ENCODE measurements around the gene TNFRSF13B.
A peak's percentile ranks its signal among the peaks of the same experiment; 100 is the strongest.
"Not testable (repeated sequence)": the region's sequence is repeated elsewhere in the genome, so short reads cannot be mapped to it uniquely, and the experiment has no call there.

The TNFRSF13B gene

GRCh38 chr17:16923097-16923903 is 48.6 kb downstream of the TNFRSF13B start:
- H3K79me2 ChIP-seq (ENCODE audit: insufficient read depth, low read length), result no peaks in the 10 kb centered on the region
- no peak overlapping the region for H3K4me3 ChIP-seq (ENCODE audit: low read depth, low read length, poor library complexity, severe bottlenecking)
- H2AFZ ChIP-seq (ENCODE audit: low read length), result no peak overlapping the region
- no peak overlapping the region for H3K27ac ChIP-seq (ENCODE audit: low read depth, low read length, poor library complexity, severe bottlenecking)
- no peaks in the 10 kb centered on the region for H3K9me2 ChIP-seq (ENCODE audit: low read depth, low read length)
- no peaks in the 10 kb centered on the region for H3K36me3 ChIP-seq (ENCODE audit: insufficient read depth, low read length)
- no peak overlapping the region for H3K4me2 ChIP-seq (ENCODE audit: low read length)
- H3K9ac ChIP-seq (ENCODE audit: low read length), result no peak overlapping the region
- no peaks in the 10 kb centered on the region for H3K9me3 ChIP-seq (ENCODE audit: low read length)
- no peaks in the 10 kb centered on the region; the same call in 1 of the 2 replicates for H3K27me3 ChIP-seq (ENCODE audit: insufficient read depth, low read length)
- H3K4me1 ChIP-seq (ENCODE audit: insufficient read depth, low read length, severe bottlenecking), result no peaks in the 10 kb centered on the region
- no peaks in the 10 kb centered on the region for H4K20me1 ChIP-seq (ENCODE audit: insufficient read depth, low read length)
- no peaks in the 10 kb centered on the region for H3F3A ChIP-seq (ENCODE audit: insufficient read depth, low read length)
- TF ChIP-seq EZH2 (IDR thresholded peaks at IDR 0.05; ENCODE audit: borderline replicate concordance, low read length), result no peak
- no peak for TF ChIP-seq CTCF (IDR thresholded peaks at IDR 0.05; ENCODE audit: low read length)

DNA sequence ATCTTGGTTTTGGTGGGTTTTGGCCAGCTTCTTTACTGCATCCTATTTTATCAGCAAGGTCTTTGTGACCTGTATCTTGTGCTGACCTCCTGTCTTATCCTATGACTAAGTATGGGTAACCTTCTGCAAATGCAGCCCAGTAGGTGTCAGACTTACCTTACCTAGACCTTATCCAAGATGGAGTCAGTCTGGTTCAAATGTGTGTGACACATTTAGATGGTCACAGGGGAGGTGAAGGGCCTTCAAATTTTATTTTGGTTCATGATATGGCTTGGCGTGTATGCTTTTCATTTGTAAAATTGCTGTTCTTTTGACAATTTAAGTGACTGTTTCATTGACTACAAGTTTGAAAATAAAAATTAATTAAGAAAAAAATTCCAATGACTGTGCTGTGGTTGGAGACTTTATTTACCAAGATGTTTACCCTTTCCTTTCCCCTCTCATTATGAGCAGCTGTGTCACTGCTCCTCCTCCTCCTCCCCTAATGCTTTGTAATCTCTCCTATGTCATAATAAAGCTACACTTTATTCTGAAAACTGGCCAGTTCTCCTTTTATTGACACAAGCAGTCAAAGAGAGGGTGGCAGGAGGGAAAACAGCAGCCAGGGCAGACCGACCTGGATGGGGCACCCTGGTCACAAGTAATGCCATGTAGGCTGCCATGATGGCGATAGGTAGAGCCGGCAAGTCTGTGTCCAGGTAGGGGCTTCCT is 49.4 kb downstream of the TNFRSF13B start:
- Histone ChIP-seq H3F3A (ENCODE audit: insufficient read depth, low read length) (no peaks in the 10 kb centered on the region), H2AFZ (ENCODE audit: low read length) (no peak overlapping the region), H3K36me3 (ENCODE audit: insufficient read depth, low read length) (no peaks in the 10 kb centered on the region), H3K4me1 (ENCODE audit: insufficient read depth, low read length, severe bottlenecking) (no peaks in the 10 kb centered on the region), H3K9me2 (ENCODE audit: low read depth, low read length) (no peaks in the 10 kb centered on the region), H3K9me3 (ENCODE audit: low read length) (no peaks in the 10 kb centered on the region), H3K27me3 (ENCODE audit: insufficient read depth, low read length) (no peaks in the 10 kb centered on the region; the same call in 1 of the 2 replicates), H3K4me2 (ENCODE audit: low read length) (no peak overlapping the region), H3K9ac (ENCODE audit: low read length) (no peak overlapping the region), H3K79me2 (ENCODE audit: insufficient read depth, low read length) (no peaks in the 10 kb centered on the region), H3K27ac (ENCODE audit: low read depth, low read length, poor library complexity, severe bottlenecking) (no peak overlapping the region), H4K20me1 (ENCODE audit: insufficient read depth, low read length) (no peaks in the 10 kb centered on the region), H3K4me3 (ENCODE audit: low read depth, low read length, poor library complexity, severe bottlenecking) (no peak overlapping the region)
- peak; percentile 45 for TF ChIP-seq CTCF (IDR thresholded peaks at IDR 0.05; ENCODE audit: low read length)
- no peak for TF ChIP-seq EZH2 (IDR thresholded peaks at IDR 0.05; ENCODE audit: borderline replicate concordance, low read length)

- not testable (repeated sequence) for H3K4me1 ChIP-seq (ENCODE audit: insufficient read depth, low read length, severe bottlenecking); H3K27me3 ChIP-seq (ENCODE audit: insufficient read depth, low read length); H3K27ac ChIP-seq (ENCODE audit: low read depth, low read length, poor library complexity, severe bottlenecking); H3K4me2 ChIP-seq (ENCODE audit: low read length); H3F3A ChIP-seq (ENCODE audit: insufficient read depth, low read length); H4K20me1 ChIP-seq (ENCODE audit: insufficient read depth, low read length); H3K4me3 ChIP-seq (ENCODE audit: low read depth, low read length, poor library complexity, severe bottlenecking); H3K9ac ChIP-seq (ENCODE audit: low read length); H3K9me3 ChIP-seq (ENCODE audit: low read length); H3K9me2 ChIP-seq (ENCODE audit: low read depth, low read length); H3K79me2 ChIP-seq (ENCODE audit: insufficient read depth, low read length); H2AFZ ChIP-seq (ENCODE audit: low read length); H3K36me3 ChIP-seq (ENCODE audit: insufficient read depth, low read length)
Observed at GRCh38 chr17:16921451-16921850, 50.5 kb downstream of the TNFRSF13B start.
